Lower lobe of right lung (tissue), 2 donors: ENCODE data around the gene SEPTIN3. TPM values are rescaled to one million over a fixed set of nuclear protein-coding genes. Genes with fewer than 3 reads are reported as not detected.

Experiments used
- ATAC-seq, 2 donors: fragments of 200-7000 bp; cut with Tn5 transposase; one replicate each; pipeline ENCODE4 v1.9.1; 2020 to 2022; ENCODE audit warnings: mild to moderate bottlenecking in 2 of 2, moderate library complexity in 2 of 2
- DNase-seq: peaks from one replicate; pipeline ENCODE4 v3.0.0-alpha.2; 2020
- H3K27ac ChIP-seq: fragments of 200-600 bp; one replicate; pipeline ENCODE4 v1.8.0; 2022
- H3K27me3 ChIP-seq: fragments of 200-600 bp; one replicate; pipeline ENCODE4 v1.8.0; 2022; ENCODE audit warnings: low read depth
- H3K36me3 ChIP-seq: fragments of 200-600 bp; one replicate; pipeline ENCODE4 v1.8.0; 2022; ENCODE audit warnings: mild to moderate bottlenecking
- H3K4me1 ChIP-seq: fragments of 200-600 bp; one replicate; pipeline ENCODE4 v1.8.0; 2022
- H3K4me3 ChIP-seq: fragments of 200-600 bp; one replicate; pipeline ENCODE4 v1.8.0; 2022; ENCODE audit warnings: mild to moderate bottlenecking
- H3K9me3 ChIP-seq: fragments of 200-600 bp; one replicate; pipeline ENCODE4 v1.8.0; 2022
- CTCF ChIP-seq: fragments of 200-600 bp; IDR thresholded peaks from one replicate; pipeline ENCODE4 v1.8.0; 2022; ENCODE audit warnings: antibody characterized with exemption, mild to moderate bottlenecking
- intact Hi-C: fragments of 100-400 bp; cut with DNase I; formaldehyde crosslinking; loops from one replicate; pipeline ENCODE4 v1.11.0; 2022
- total RNA-seq: library from RNA; stranded (reverse); fragmentation: NEBNext Ultra II Directional; extraction: Animal tissue kit (Norgen Biotek cat#: 25700); gene quantifications from one replicate; pipeline ENCODE4 v1.2.1, GENCODE V29; 2021
- donor health status: DM: no; HTN: yes; CAD: no; lungs with severe emphysema.

The SEPTIN3 gene
- total RNA-seq, 1 donor from 2014 or later: 2.5 TPM

GRCh38 chr22:41932353-41932752, 36.9 kb upstream of the SEPTIN3 start:
- ATAC-seq (no peak), DNase-seq (no peak)
- H3K36me3 ChIP-seq: no peaks in the 10 kb centered on the region
- no peak for TF ChIP-seq CTCF
- no peak overlapping the region for H3K4me3 ChIP-seq
- no peak overlapping the region for H3K27ac ChIP-seq
- no peaks in the 10 kb centered on the region for H3K9me3 ChIP-seq
- intact Hi-C loops: no loop called here
- no peaks in the 10 kb centered on the region for H3K27me3 ChIP-seq
- H3K4me1 ChIP-seq: no peaks in the 10 kb centered on the region

GRCh38 chr22:41933411-41934177, 35.6 kb upstream of the SEPTIN3 start:
- Histone ChIP-seq H3K27me3 (no peaks in the 10 kb centered on the region), H3K4me3 (no peak overlapping the region), H3K27ac (no peak overlapping the region), H3K36me3 (no peaks in the 10 kb centered on the region), H3K4me1 (no peaks in the 10 kb centered on the region), H3K9me3 (no peaks in the 10 kb centered on the region)
- no peak for TF ChIP-seq CTCF
- ATAC-seq: no peak
- DNase-seq: no peak
- intact Hi-C loops: no loop called here

GRCh38 chr22:41934284-41935014, 34.8 kb upstream of the SEPTIN3 start:
- intact Hi-C loops: no loop called here
- H3K27me3 ChIP-seq: no peaks in the 10 kb centered on the region

GRCh38 chr22:41935015-41935351, 34.3 kb upstream of the SEPTIN3 start:
- no peak overlapping the region for H3K27ac ChIP-seq
- H3K9me3 ChIP-seq: no peaks in the 10 kb centered on the region
- no peaks in the 10 kb centered on the region for H3K27me3 ChIP-seq
- DNase-seq (no peak), ATAC-seq (no peak)
- intact Hi-C loops: no loop called here
- no peaks in the 10 kb centered on the region for H3K36me3 ChIP-seq
- TF ChIP-seq CTCF: no peak
- H3K4me1 ChIP-seq: peaks cover 3% of the 10 kb centered on the region
- no peak overlapping the region for H3K4me3 ChIP-seq

More at GRCh38 chr22:41934284-41935014, 34.8 kb upstream of the SEPTIN3 start:
- Histone ChIP-seq H3K4me3 (no peak overlapping the region), H3K27ac (no peak overlapping the region), H3K9me3 (no peaks in the 10 kb centered on the region), H3K4me1 (peaks cover 2% of the 10 kb centered on the region), H3K36me3 (no peaks in the 10 kb centered on the region)
- DNase-seq (no peak), ATAC-seq (no peak)
- TF ChIP-seq CTCF: no peak

GRCh38 chr22:41935509-41935908, 33.7 kb upstream of the SEPTIN3 start:
- intact Hi-C loops: no loop called here
- Histone ChIP-seq H3K27ac (no peak overlapping the region), H3K36me3 (no peaks in the 10 kb centered on the region), H3K4me3 (no peak overlapping the region), H3K9me3 (no peaks in the 10 kb centered on the region), H3K4me1 (peaks cover 5% of the 10 kb centered on the region), H3K27me3 (no peaks in the 10 kb centered on the region)
- no peak for TF ChIP-seq CTCF
- no peak for DNase-seq
- ATAC-seq: no peak
